ENCODE measurements around the gene SDSL.

- TF ChIP-seq CTCF (IDR thresholded peaks at IDR 0.05; ENCODE audit: insufficient read depth, low read length, poor library complexity, severe bottlenecking) (no peak), EZH2phosphoT487 (conservative IDR thresholded peaks at IDR 0.05; ENCODE audit: low read length) (no peak)
Measured at GRCh38 chr12:113432986-113433385, 10.8 kb downstream of the SDSL start.

Measured in SU-DHL-6 (cell line).